ENCODE data around the gene NADK2. TPM values are rescaled to one million over a fixed set of nuclear protein-coding genes. Genes with fewer than 3 reads are reported as not detected.

Gene NADK2
- total and polyA plus RNA-seq, 2 donors (not counting 3 experiments of a cell fraction or from before 2014, with no cell fraction given): 4.0 to 20.3 TPM

DNA sequence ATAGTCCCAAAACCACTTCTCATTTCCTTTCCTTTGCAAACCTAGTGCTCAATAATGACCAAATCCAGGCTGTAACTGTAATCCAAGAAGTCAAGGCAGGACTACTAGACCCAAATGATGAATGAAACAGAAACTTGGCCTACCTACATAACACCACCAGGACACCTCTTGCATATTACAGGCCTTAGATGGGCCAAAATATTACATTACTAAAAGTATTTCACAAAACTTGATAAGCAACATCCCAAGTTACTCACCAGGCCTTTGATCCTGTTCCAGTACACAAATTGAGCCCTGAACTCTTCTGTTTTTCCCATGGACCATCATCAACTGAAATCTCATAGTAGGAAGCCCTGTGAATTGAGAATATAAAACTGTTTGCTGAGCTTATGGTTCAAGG, 34.8 kb downstream of the NADK2 start:
- no peaks in the 10 kb centered on the region for H4K20me1 ChIP-seq (replicated peaks; ENCODE audit: control insufficient read depth, extremely low read depth, insufficient read depth, low read length)
- dilution Hi-C loops (cut with MboI; ENCODE audit: extremely low pct_ligation_motif_present, low sequenced_read_pairs): no loop called here
- CTCF ChIA-PET: interaction anchor here (1.1 to 1.6 kb wide), 4 partner anchors 11 to 128 kb away, joined by 3 to 8 read pairs (median 6); no protein-coding TSS in a partner anchor

More for the DNA sequence above, 34.8 kb downstream of the NADK2 start:
- H3K4me1 ChIP-seq (ENCODE audit: control insufficient read depth, extremely low read depth, insufficient read depth, low read length): peaks cover 23% of the 10 kb centered on the region
- no peaks in the 10 kb centered on the region for H3K27me3 ChIP-seq (ENCODE audit: control insufficient read depth in 2 of 2, insufficient read depth in 2 of 2, low read length in 2 of 2)
- no peak overlapping the region for H3K9ac ChIP-seq (replicated peaks; ENCODE audit: extremely low read depth, insufficient read depth, low read length)
- no peak overlapping the region for H3K4me3 ChIP-seq (replicated peaks in 1 of 3; ENCODE audit: insufficient read depth in 1 of 3, low read depth in 1 of 3, low read length in 3 of 3)
- H3K9me3 ChIP-seq (replicated peaks; ENCODE audit: control insufficient read depth, insufficient read depth, low read length): no peaks in the 10 kb centered on the region
- DNase-seq (ENCODE audit: low read depth, low spot score) (no peak), FAIRE-seq (no peak)
- H2AFZ ChIP-seq (ENCODE audit: low read depth, low read length): no peak overlapping the region
- TF ChIP-seq POLR2AphosphoS5 (IDR thresholded peaks at IDR 0.05; ENCODE audit: insufficient read depth, low read depth, low read length) (no peak), MAX (IDR thresholded peaks at IDR 0.05; ENCODE audit: insufficient read depth, insufficient read length) (no peak), POLR2A (IDR thresholded peaks at IDR 0.05; ENCODE audit: low read depth, low read length) (no peak), JUN (IDR thresholded peaks at IDR 0.05; ENCODE audit: borderline replicate concordance, insufficient read depth, insufficient read length, low read depth) (no peak), EZH2 (IDR thresholded peaks at IDR 0.05; ENCODE audit: borderline replicate concordance, low read depth, low read length, severe bottlenecking) (no peak), MYC (IDR thresholded peaks at IDR 0.05; ENCODE audit: low read depth, low read length) (no peak), FOS (IDR thresholded peaks at IDR 0.05; ENCODE audit: borderline replicate concordance, insufficient read depth, low read length) (no peak), GATA2 (IDR thresholded peaks at IDR 0.05; ENCODE audit: insufficient read depth, insufficient read length, low read depth, low read length) (no peak)
- TF ChIP-seq, protein P1, sequence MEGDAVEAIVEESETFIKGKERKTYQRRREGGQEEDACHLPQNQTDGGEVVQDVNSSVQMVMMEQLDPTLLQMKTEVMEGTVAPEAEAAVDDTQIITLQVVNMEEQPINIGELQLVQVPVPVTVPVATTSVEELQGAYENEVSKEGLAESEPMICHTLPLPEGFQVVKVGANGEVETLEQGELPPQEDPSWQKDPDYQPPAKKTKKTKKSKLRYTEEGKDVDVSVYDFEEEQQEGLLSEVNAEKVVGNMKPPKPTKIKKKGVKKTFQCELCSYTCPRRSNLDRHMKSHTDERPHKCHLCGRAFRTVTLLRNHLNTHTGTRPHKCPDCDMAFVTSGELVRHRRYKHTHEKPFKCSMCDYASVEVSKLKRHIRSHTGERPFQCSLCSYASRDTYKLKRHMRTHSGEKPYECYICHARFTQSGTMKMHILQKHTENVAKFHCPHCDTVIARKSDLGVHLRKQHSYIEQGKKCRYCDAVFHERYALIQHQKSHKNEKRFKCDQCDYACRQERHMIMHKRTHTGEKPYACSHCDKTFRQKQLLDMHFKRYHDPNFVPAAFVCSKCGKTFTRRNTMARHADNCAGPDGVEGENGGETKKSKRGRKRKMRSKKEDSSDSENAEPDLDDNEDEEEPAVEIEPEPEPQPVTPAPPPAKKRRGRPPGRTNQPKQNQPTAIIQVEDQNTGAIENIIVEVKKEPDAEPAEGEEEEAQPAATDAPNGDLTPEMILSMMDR (IDR thresholded peaks at IDR 0.05; ENCODE audit: extremely low read depth in 1 of 2, insufficient read depth in 1 of 2, low read depth in 1 of 2, low read length in 2 of 2): no peak
- H3K36me3 ChIP-seq (ENCODE audit: control insufficient read depth in 2 of 2, extremely low read depth in 1 of 2, insufficient read depth in 2 of 2, low read length in 2 of 2): no peaks in the 10 kb centered on the region
- H3K79me2 ChIP-seq (ENCODE audit: control insufficient read depth, insufficient read depth, low read length): no peaks in the 10 kb centered on the region
- no TSS peak for BruUV-seq (replicated peaks)
- H3K9me1 ChIP-seq (replicated peaks; ENCODE audit: control insufficient read depth, extremely low read depth, insufficient read depth, low read length): no peaks in the 10 kb centered on the region
- no peak overlapping the region for H3K4me2 ChIP-seq (ENCODE audit: insufficient read depth, low read length)
- POLR2A ChIA-PET: no interaction called here
- no peak overlapping the region for H3K27ac ChIP-seq (ENCODE audit: insufficient read depth, low read depth, low read length)
- intact Hi-C loops (cut with micrococcal nuclease): no loop called here

Data from endothelial cell of umbilical vein (primary cell).